ENCODE measurements around the gene FHAD1.

The FHAD1 gene

GRCh38 chr1:15408890-15409387 lies 161.9 kb downstream of the FHAD1 start:
- DNase-seq = no peak
- Mint-ChIP-seq H3K27ac (peak overlapping the region; percentile 97), H3K4me3 (peak overlapping the region; percentile 89), H3K36me3 (ENCODE audit: low read depth) (no peaks in the 10 kb centered on the region), H3K4me1 (peaks cover 55% of the 10 kb centered on the region), H3K9me3 (no peaks in the 10 kb centered on the region), H3K27me3 (ENCODE audit: low read depth, poor library complexity) (peaks cover 26% of the 10 kb centered on the region)
- no peak for TF ChIP-seq CTCF (IDR thresholded peaks at IDR 0.05)

GRCh38 chr1:15409388-15410222 lies 162.6 kb downstream of the FHAD1 start, which contains the start of gene EFHD2:
Gene EFHD2 (plus strand): TSS chr1:15409888. CDS start chr1:15409972, 84 bp downstream.
- peaks cover 26% of the 10 kb centered on the region for H3K27me3 Mint-ChIP-seq (ENCODE audit: low read depth, poor library complexity)
- H3K4me1 Mint-ChIP-seq = peaks cover 55% of the 10 kb centered on the region
- peak within 1 kb of the TSS; percentile 89 for H3K4me3 Mint-ChIP-seq
- no peaks in the 10 kb centered on the region for H3K9me3 Mint-ChIP-seq
- no peaks in the 10 kb centered on the region for H3K36me3 Mint-ChIP-seq (ENCODE audit: low read depth)
- peak; percentile 86 for DNase-seq
- H3K27ac Mint-ChIP-seq = peak within 1 kb of the TSS; percentile 97
- no peak for TF ChIP-seq CTCF (IDR thresholded peaks at IDR 0.05)

- Mint-ChIP-seq H3K9me3 (no peaks in the 10 kb centered on the region), H3K27ac (no peak overlapping the region), H3K4me1 (peaks cover 51% of the 10 kb centered on the region), H3K36me3 (ENCODE audit: low read depth) (no peaks in the 10 kb centered on the region), H3K27me3 (ENCODE audit: low read depth, poor library complexity) (peaks cover 25% of the 10 kb centered on the region), H3K4me3 (peak overlapping the region; percentile 89)
- TF ChIP-seq CTCF (IDR thresholded peaks at IDR 0.05) = no peak
- DNase-seq = no peak
These were observed 163.3 kb downstream of the FHAD1 start for GRCh38 chr1:15410223-15410883.

- H3K4me1 Mint-ChIP-seq = peaks cover 50% of the 10 kb centered on the region
- DNase-seq = no peak
- no peak overlapping the region for H3K27ac Mint-ChIP-seq
- no peaks in the 10 kb centered on the region for H3K36me3 Mint-ChIP-seq (ENCODE audit: low read depth)
- H3K4me3 Mint-ChIP-seq = peak overlapping the region; percentile 89
- peaks cover 23% of the 10 kb centered on the region for H3K27me3 Mint-ChIP-seq (ENCODE audit: low read depth, poor library complexity)
- TF ChIP-seq CTCF (IDR thresholded peaks at IDR 0.05) = no peak
- no peaks in the 10 kb centered on the region for H3K9me3 Mint-ChIP-seq
These were observed 163.8 kb downstream of the FHAD1 start for GRCh38 chr1:15410884-15411245.

- no peak overlapping the region for H3K27ac Mint-ChIP-seq
- H3K36me3 Mint-ChIP-seq (ENCODE audit: low read depth) = no peaks in the 10 kb centered on the region
- H3K4me3 Mint-ChIP-seq = peak overlapping the region; percentile 89
- peak; percentile 29 for DNase-seq
- no peaks in the 10 kb centered on the region for H3K9me3 Mint-ChIP-seq
- peaks cover 57% of the 10 kb centered on the region for H3K4me1 Mint-ChIP-seq
- H3K27me3 Mint-ChIP-seq (ENCODE audit: low read depth, poor library complexity) = peaks cover 19% of the 10 kb centered on the region
- TF ChIP-seq CTCF (IDR thresholded peaks at IDR 0.05) = no peak
These were observed 164.6 kb downstream of the FHAD1 start for GRCh38 chr1:15411593-15412137.
